Stimulated activated CD8-positive, alpha-beta memory T cell treated with anti-CD3 and anti-CD28 coated beads, Interleukin-4, amount 100 ng/mL, for 48 hours (primary cell): ENCODE data around the gene KCNG4.
"Not testable (repeated sequence)": the region's sequence is repeated elsewhere in the genome, so short reads cannot be mapped to it uniquely, and the experiment has no call there.

Experiments used
- DNase-seq: peaks from one replicate; pipeline ENCODE4 v3.0.0-alpha.2; 2020

The KCNG4 gene

DNA sequence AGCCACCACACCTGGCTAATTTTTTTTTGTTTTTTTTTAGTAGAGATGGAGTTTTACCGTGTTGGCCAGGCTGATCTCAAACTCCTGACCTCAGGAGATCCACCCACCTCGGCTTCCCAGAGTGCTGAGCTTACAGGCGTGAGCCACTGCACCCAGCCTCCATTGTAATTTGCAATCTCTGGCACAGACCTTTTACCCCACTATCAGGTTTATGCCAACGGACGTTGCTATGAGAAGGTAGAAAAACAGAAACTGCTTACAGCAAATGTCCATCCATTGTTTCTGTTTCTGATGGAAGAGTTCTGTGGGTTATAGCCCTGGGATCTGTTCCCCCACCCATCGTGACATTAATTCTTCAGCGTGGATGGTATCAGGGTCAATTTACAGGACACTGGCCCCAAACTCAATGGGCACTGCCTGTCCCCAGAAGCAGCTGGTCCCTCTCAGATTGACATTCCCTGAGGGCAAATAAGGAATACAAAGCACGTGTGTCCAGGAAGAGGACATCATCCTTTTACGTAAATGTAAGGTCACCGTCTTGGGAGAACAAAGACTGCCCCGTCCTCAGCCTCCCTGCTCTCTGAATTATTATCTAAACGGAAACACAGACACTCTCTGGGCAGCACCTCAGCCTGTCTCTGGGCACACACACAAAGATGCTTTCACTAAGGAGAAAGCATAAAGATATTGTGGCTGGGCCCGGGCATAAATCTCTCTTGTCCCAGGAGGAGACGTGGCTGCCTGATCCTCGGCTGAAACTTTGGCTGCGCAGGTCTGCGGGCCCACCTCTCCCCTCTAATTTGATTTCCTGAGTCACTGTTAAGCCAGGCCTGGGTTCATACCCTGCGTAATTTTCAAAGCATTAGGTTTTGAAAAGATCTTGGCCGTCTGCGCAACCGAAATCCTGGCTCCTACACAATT lies 5.2 kb downstream of the KCNG4 start:
- DNase-seq = no peak

- DNase-seq = no peak
These were observed 6.1 kb downstream of the KCNG4 start for GRCh38 chr16:84233748-84234147.

- no peak for DNase-seq
These were observed 6.8 kb downstream of the KCNG4 start for GRCh38 chr16:84232969-84233368.

- no peak for DNase-seq
These were observed 7.8 kb downstream of the KCNG4 start for GRCh38 chr16:84232060-84232459.

- DNase-seq = no peak
These were observed 10.3 kb downstream of the KCNG4 start for GRCh38 chr16:84229471-84229870.

GRCh38 chr16:84228256-84228838 lies 11.5 kb downstream of the KCNG4 start:
- DNase-seq = no peak

- no peak for DNase-seq
These were observed 12.3 kb downstream of the KCNG4 start for GRCh38 chr16:84227548-84227947.

- DNase-seq = no peak
These were observed 13.8 kb downstream of the KCNG4 start for GRCh38 chr16:84226026-84226425.

DNA sequence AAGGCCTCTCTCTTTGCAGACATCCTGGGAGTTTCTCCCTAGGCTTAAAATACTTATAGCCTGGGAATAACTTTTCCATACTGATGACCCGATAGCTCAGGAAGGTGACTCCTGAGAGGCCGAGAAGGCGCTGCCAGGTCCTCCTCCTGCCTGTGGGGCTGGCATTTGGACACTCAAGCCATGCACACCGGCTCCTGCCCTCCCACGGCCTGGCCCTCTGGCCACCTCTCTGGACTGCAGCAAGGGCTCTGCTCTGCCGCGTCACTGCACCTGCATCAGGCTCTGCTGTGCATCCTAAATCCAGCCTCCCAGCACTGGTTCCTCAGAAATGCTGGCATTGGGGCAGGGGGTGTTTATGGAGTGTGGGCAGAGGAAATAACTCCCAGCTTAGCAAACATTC lies 14.2 kb downstream of the KCNG4 start:
- DNase-seq = no peak

DNA sequence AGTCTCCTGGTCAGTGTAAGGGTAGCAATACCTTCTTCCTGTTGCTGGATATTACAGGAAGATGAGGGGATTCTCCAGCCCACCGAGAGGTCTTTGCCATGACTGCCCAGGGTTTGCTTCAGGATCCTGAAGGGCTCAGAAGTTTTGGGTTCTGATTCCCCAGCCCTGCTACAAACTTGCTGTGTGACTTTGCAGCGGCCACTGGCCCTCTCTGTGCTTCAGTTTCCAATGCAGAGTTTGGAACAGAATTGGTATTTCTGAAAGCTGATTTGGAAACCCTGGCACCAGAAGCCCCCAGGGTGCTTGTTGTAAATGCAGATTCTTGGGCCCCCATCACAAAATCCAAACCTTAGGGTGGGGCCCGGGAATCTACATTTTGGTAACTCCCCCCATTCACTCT lies 14.7 kb downstream of the KCNG4 start:
- DNase-seq = no peak

DNA sequence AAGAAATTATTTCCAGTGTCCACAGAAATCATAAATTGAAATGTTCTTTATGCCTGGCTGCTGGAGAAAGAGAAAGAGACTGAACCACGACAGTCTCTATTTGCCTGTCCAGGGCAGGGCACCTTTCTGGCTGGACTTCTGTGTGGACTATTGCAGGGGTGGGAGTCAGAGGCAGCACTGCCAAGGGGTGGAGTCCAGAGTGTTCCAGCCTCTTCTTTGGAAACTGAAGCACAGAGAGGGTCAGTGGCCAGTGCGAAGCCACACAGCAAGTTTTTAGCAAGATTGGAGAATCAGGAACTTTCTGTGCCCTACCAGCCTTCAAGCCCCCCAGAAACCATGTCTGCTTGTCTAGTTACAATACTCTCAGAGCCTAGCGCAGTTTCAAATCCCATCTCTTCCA lies 15.3 kb downstream of the KCNG4 start:
- DNase-seq = no peak

DNA sequence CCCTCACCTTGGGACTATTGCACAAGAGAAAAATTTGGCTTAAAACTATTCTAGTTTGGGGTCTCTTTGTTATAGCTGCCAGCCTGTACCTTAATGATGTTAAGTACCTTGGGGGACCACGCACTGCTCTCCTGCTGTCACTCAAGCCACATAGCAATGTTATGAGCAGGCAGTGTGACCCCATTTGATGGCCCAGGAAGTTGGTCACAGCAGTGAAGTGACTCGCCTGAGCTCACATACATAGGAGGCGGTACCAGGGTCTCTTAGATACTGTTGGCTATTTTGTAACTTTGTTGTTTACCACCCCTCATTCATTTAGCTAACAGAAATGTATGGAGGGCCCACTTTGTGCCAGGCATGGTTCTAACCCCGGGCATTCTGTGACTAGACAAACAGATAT lies 16.4 kb downstream of the KCNG4 start:
- DNase-seq = no peak

DNA sequence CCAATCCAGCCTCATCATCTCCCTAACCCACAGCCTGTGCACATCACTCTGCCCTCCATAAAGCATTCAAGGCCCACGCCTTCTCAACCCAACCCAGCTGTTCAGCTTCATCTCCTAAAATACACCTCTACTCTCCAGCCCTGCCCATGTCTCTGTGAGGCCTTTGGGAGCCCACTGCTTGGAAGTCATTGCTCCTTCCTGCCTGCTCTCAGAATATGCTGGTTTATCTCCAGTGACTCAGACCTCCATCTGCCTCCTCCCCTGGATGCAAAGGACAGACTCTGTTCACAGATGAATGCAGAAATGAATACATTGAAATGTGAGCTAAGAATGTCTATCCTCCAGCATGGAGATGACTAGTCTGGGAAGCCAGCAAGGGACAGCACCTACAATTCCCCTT lies 19.0 kb downstream of the KCNG4 start:
- no peak for DNase-seq

DNA sequence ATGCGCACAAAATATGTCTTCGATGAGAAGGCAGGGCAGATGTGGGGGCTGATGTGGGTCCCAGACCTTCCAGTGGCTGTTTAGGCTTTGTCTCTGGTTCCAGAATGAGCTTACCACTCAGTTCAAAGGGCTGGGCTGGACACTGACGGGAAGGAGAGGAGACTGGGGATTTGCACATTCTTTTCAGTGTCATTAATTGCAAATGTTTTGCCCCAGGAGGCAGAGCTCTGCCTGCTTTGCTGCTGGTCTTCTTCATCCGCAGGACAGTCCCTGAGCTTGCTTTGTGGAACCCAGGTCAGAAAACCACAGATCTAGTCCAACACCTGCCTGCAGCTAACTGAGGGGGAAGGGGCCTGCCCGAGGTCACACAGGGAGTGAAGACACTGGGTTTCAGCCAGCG lies 20.9 kb downstream of the KCNG4 start:
- DNase-seq = no peak

DNA sequence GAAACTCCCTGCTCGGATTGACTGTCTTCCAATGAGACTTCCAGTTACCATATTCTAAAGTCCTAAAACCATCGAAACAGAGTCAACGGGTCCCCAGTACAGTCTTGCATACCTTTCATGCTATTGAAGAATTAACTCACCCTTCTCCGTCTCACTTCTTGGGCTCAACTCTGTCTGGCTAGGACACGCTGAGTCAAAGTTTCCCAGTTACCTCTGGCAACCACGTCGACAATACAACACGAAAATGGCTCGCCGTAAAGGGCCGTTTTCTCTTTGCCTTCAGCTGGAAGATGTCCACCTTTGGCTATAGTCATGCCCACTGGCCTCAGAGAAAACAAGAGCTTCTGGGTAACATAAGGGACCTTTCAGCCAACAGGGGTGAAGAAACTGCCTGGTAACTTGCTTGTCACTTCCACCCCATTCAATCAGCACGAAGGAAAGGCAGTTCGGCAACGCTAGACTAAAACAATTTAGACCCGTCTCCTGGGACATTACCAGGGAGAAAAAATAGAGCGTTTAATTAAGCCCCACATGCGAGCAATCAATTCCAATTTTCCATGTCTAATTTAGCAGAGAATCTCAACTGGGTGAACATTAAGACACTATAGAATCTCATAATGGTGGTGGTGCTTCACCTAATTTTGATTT lies 21.5 kb downstream of the KCNG4 start:
- DNase-seq = no peak

DNA sequence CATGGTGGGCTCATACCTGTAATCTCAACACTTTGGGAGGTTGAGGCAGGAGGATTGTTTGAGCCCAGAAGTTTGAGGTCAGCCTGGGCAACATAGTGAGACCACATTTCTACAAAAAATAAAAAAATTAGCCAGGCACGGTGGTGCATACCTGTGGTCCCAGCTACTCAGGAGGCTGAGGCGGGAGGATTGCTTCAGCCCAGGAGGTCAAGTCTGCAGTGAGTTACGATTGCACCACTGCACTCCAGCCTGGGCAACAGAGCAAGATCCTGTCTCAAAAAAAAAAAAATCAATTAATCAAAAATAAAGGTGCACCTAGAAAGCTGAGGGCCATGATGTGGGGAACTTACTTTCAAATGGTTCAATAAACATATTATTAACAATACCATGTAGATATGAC lies 23.7 kb downstream of the KCNG4 start:
- not testable (repeated sequence) for DNase-seq

DNA sequence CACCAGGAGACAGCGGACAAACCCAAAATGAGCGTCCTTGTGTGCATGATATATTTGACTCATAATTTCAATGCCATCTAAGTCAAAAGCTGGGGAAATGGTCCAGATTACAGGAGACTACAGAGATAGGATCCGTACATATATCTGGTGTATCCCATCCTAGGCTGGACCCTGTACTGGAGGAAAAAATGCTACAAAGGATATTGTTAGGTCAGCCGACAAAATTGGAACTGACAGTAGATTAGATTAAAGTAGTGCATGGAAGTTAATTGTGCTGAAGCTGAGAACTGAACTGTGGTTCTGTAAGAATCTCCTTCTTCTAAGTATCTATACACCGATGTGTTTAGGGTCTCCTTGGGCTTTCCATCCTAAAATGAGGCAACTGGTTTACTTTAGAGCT lies 24.3 kb downstream of the KCNG4 start:
- DNase-seq = no peak

DNA sequence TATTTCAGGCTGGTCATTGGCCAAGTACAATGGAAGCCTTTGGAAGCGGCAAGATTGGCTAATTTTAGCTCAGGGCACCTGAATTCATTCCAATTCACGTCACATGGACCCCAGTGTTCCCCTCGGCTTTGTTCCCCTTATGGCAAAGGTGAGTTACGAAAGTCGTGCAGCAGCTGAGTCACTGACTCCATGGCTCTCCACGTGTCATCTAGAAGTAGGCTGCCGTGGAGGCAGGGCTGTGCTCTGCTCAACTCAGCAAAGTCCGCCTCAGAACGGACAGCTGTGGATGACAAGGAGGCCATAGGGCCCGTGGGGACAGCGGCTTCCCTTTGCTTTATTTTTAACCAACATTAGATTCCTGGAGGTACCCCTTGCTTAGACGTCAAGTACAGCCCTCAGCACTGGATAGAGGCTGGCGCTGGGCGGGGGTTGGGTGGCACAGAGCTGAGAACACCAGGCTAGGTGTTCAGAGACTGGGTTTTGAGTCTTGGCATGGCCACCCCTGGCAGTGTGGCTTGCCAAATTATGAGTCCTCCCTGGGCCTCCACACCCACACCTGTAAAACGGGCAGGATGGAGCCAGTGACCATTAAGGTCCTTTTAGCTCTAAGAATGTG lies 25.3 kb downstream of the KCNG4 start:
- DNase-seq = no peak

GRCh38 chr16:84212631-84213030 lies 27.2 kb downstream of the KCNG4 start:
- no peak for DNase-seq

GRCh38 chr16:84212154-84212553 lies 27.7 kb downstream of the KCNG4 start:
- no peak for DNase-seq

DNA sequence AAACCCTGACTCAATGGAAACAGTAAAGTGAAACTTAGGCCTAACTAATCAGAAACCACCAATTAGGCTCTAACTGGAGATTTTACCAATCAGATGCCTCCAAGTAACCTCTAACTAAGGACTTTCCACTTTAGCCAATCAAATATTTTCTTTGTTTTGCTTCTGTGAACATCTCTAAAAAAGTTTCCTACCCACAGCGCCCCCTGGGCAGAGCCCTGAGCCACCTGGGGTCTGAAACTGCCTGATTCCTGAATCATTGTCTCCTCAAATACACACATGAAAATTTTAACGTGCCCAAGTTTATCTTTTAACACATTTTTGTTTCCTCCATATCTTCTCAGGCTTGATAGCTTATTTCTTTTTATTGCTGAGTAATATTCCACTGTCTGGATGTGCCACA lies 29.8 kb downstream of the KCNG4 start:
- DNase-seq = no peak

GRCh38 chr16:84207879-84208278 lies 31.9 kb downstream of the KCNG4 start:
- no peak for DNase-seq

GRCh38 chr16:84207251-84207650 lies 32.6 kb downstream of the KCNG4 start:
- no peak for DNase-seq
